ENCODE measurements around the gene ATP1A1.
A peak's percentile ranks its signal among the peaks of the same experiment; 100 is the strongest.

The ATP1A1 gene

GRCh38 chr1:116372651-116373430, at the start of gene ATP1A1:
TSS of gene ATP1A1 (plus strand) at chr1:116373244. CDS start at chr1:116373512, 268 bp downstream.
- DNase-seq (ENCODE audit: low read depth, low spot score): peak; percentile 31
- H3K4me3 ChIP-seq (ENCODE audit: low read depth, low read length): peak within 1 kb of the TSS; percentile 76
- CTCF ChIA-PET: interaction anchor here (1.0 to 3.0 kb wide), 2 partner anchors 112 to 126 kb away, joined by 4 to 11 read pairs; no protein-coding TSS in a partner anchor
- peak; percentile 31 for TF ChIP-seq CTCF (IDR thresholded peaks at IDR 0.05; ENCODE audit: insufficient read depth, low read length, missing control alignments)
- POLR2A ChIA-PET: interaction anchor here (1.0 kb wide), 2 partner anchors 39 to 46 kb away, joined by 3 read pairs; no protein-coding TSS in a partner anchor

GRCh38 chr1:116323491-116323890, 49.6 kb upstream of the ATP1A1 start:
- CTCF ChIA-PET: no interaction called here
- DNase-seq (ENCODE audit: low read depth, low spot score): no peak
- TF ChIP-seq CTCF (IDR thresholded peaks at IDR 0.05; ENCODE audit: insufficient read depth, low read length, missing control alignments): no peak
- no peak overlapping the region for H3K4me3 ChIP-seq (ENCODE audit: low read depth, low read length)
- POLR2A ChIA-PET: no interaction called here

- no peak for TF ChIP-seq CTCF (IDR thresholded peaks at IDR 0.05; ENCODE audit: insufficient read depth, low read length, missing control alignments)
- DNase-seq (ENCODE audit: low read depth, low spot score): no peak
- no peak overlapping the region for H3K4me3 ChIP-seq (ENCODE audit: low read depth, low read length)
- CTCF ChIA-PET: no interaction called here
- POLR2A ChIA-PET: no interaction called here
These were observed 48.6 kb upstream of the ATP1A1 start for GRCh38 chr1:116324411-116324810.

GRCh38 chr1:116325104-116325503, 47.9 kb upstream of the ATP1A1 start:
- CTCF ChIA-PET: no interaction called here
- no peak overlapping the region for H3K4me3 ChIP-seq (ENCODE audit: low read depth, low read length)
- no peak for DNase-seq (ENCODE audit: low read depth, low spot score)
- TF ChIP-seq CTCF (IDR thresholded peaks at IDR 0.05; ENCODE audit: insufficient read depth, low read length, missing control alignments): no peak
- POLR2A ChIA-PET: no interaction called here

- CTCF ChIA-PET: no interaction called here
- no peak for TF ChIP-seq CTCF (IDR thresholded peaks at IDR 0.05; ENCODE audit: insufficient read depth, low read length, missing control alignments)
- H3K4me3 ChIP-seq (ENCODE audit: low read depth, low read length): no peak overlapping the region
- POLR2A ChIA-PET: no interaction called here
- no peak for DNase-seq (ENCODE audit: low read depth, low spot score)
These were observed 47.1 kb upstream of the ATP1A1 start for GRCh38 chr1:116325922-116326321.

GRCh38 chr1:116326486-116326885, 46.6 kb upstream of the ATP1A1 start:
- no peak for DNase-seq (ENCODE audit: low read depth, low spot score)
- H3K4me3 ChIP-seq (ENCODE audit: low read depth, low read length): no peak overlapping the region
- no peak for TF ChIP-seq CTCF (IDR thresholded peaks at IDR 0.05; ENCODE audit: insufficient read depth, low read length, missing control alignments)
- ChIA-PET CTCF (no interaction called here), POLR2A (no interaction called here)
